Panc1 (cell line): ENCODE results near the gene SCP2. TPM values are rescaled to one million over a fixed set of nuclear protein-coding genes. Genes with fewer than 3 reads are reported as not detected.

Experiments
- ATAC-seq: fragments of 200-7000 bp; cut with Tn5 transposase; 2 replicates; pipeline ENCODE4 v1.9.1; 2020; ENCODE audit warnings: mild to moderate bottlenecking, moderate library complexity
- BruUV-seq: library from RNA; stranded (reverse); fragments of 400-500 nt; replicated peaks from 2 replicates; lab custom pipeline; 2021; lab: Mats Ljungman, UMichigan
- CTCF ChIA-PET: fragments of 300-600 bp; sonication (Branson Sonifier 250); formaldehyde crosslinking; loops from one replicate; lab custom pipeline; 2022; ENCODE audit warnings: antibody characterized with exemption; lab: Charles Lee
- POLR2A ChIA-PET: fragments of 300-600 bp; sonication (Branson Sonifier 250); formaldehyde crosslinking; loops from one replicate; lab custom pipeline; 2022; ENCODE audit warnings: antibody characterized with exemption; lab: Charles Lee
- DNase-seq: peaks from one replicate; pipeline ENCODE4 v3.0.0-alpha.2; 2010; ENCODE audit warnings: low read depth, low spot score
- H3K27ac ChIP-seq: 2 replicates; pipeline ENCODE4 v1.5.1; 2011; ENCODE audit warnings: mild to moderate bottlenecking, low read length, inconsistent platforms
- H3K27me3 ChIP-seq: fragments of 200-500 bp; sonication (Bioruptor generic); 2 replicates; pipeline ENCODE4 v1.6.0; 2014; ENCODE audit warnings: low read length, inconsistent platforms; ENCODE audit not compliant: control insufficient read depth, insufficient read depth
- H3K36me3 ChIP-seq: fragments of 200-500 bp; sonication (Bioruptor generic); 2 replicates; pipeline ENCODE4 v1.5.1; 2014; ENCODE audit warnings: inconsistent platforms, mild to moderate bottlenecking, low read length, moderate library complexity; ENCODE audit not compliant: control insufficient read depth, insufficient read depth
- H3K4me1 ChIP-seq: 2 replicates; pipeline ENCODE4 v1.5.1; 2011; ENCODE audit warnings: inconsistent platforms, mild to moderate bottlenecking, low read length, moderate library complexity; ENCODE audit not compliant: control insufficient read depth, insufficient read depth
- H3K4me3 ChIP-seq, 2 experiments: 2 replicates each; pipeline ENCODE4 v1.5.1; 2011 to 2012; ENCODE audit warnings: low read depth in 2 of 2, low read length in 2 of 2, mild to moderate bottlenecking in 2 of 2, inconsistent platforms in 1 of 2, moderate library complexity in 1 of 2
- H3K9me3 ChIP-seq: fragments of 200-500 bp; sonication (Bioruptor generic); 2 replicates; pipeline ENCODE4 v1.5.1; 2014; ENCODE audit warnings: low read depth, mild to moderate bottlenecking, inconsistent platforms, low read length, moderate library complexity; ENCODE audit not compliant: control insufficient read depth, insufficient read depth
- POLR2AphosphoS5 ChIP-seq: IDR thresholded peaks from 2 replicates; pipeline ENCODE4 v1.6.1; 2012; ENCODE audit warnings: mild to moderate bottlenecking, low read depth, low read length, moderate library complexity
- REST ChIP-seq, 2 experiments: IDR thresholded peaks; 2 replicates each; pipeline ENCODE4 v1.6.1; 2011 to 2012; ENCODE audit warnings: low read depth in 2 of 2, control low read depth in 1 of 2, low read length in 1 of 2, mild to moderate bottlenecking in 1 of 2, moderate library complexity in 1 of 2; ENCODE audit not compliant: insufficient read depth in 1 of 2
- SIN3A ChIP-seq: IDR thresholded peaks from 2 replicates; pipeline ENCODE4 v1.6.1; 2012; ENCODE audit warnings: low read depth, mild to moderate bottlenecking, low read length, moderate library complexity, borderline replicate concordance; ENCODE audit not compliant: insufficient read depth
- TCF7L2 ChIP-seq: IDR thresholded peaks from 2 replicates; pipeline ENCODE4 v1.6.1; 2011; ENCODE audit warnings: mild to moderate bottlenecking, low read depth, low read length, inconsistent platforms
- in situ Hi-C: cut with HindIII; loops from 2 replicates; pipeline ENCODE4 v1.10.0; 2016; ENCODE audit warnings: low sequenced_read_pairs, low pct_unique_long_range_greater_than_20kb
- intact Hi-C: fragments of 100-400 bp; cut with micrococcal nuclease; formaldehyde crosslinking; loops from one replicate; pipeline ENCODE4 v1.10.0; 2022; ENCODE audit not compliant: unreplicated experiment
- total RNA-seq: library from RNA; stranded (reverse); gene quantifications from one replicate; pipeline ENCODE4 v1.2.1, GENCODE V29; 2021; ENCODE audit not compliant: unreplicated experiment
- TF ChIP-seq, protein P1 (sequence below): fragments of 450-650 bp; IDR thresholded peaks from 2 replicates; pipeline ENCODE4 v1.5.1; 2017; ENCODE audit warnings: mild to moderate bottlenecking

SCP2 gene
- total RNA-seq, 1 experiment from 2014 or later: 88.7 TPM

- no peak for ATAC-seq
These were observed 43.1 kb downstream of the SCP2 start for GRCh38 chr1:52970149-52970548.

DNA sequence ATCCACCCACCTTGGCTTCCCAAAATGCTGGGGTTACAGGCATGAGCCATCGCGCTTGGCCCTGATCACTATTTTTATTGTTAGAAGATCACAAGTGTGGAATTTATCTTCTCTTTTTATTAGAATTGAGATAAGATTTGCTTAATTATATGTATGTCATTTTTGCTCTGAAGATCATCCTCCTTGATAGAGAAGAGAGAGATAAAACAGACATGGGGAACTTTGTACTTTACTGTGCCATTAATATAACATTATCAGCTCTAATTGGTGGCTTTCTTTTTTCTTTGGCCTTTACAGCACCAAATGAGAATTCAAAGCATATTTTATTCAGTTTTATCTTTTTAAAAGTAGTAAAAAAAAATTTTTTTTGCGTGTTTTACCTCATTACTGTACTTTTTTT is 46.8 kb downstream of the SCP2 start:
- intact Hi-C loops: no loop called here
- TF ChIP-seq, protein P1, sequence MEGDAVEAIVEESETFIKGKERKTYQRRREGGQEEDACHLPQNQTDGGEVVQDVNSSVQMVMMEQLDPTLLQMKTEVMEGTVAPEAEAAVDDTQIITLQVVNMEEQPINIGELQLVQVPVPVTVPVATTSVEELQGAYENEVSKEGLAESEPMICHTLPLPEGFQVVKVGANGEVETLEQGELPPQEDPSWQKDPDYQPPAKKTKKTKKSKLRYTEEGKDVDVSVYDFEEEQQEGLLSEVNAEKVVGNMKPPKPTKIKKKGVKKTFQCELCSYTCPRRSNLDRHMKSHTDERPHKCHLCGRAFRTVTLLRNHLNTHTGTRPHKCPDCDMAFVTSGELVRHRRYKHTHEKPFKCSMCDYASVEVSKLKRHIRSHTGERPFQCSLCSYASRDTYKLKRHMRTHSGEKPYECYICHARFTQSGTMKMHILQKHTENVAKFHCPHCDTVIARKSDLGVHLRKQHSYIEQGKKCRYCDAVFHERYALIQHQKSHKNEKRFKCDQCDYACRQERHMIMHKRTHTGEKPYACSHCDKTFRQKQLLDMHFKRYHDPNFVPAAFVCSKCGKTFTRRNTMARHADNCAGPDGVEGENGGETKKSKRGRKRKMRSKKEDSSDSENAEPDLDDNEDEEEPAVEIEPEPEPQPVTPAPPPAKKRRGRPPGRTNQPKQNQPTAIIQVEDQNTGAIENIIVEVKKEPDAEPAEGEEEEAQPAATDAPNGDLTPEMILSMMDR: no peak
- TF ChIP-seq TCF7L2: no peak
- no peak for TF ChIP-seq SIN3A
- no peak for TF ChIP-seq REST (IDR thresholded peaks at IDR 0.05; ENCODE audit: insufficient read depth in 1 of 2, low read depth in 2 of 2, low read length in 1 of 2)
- TF ChIP-seq POLR2AphosphoS5: no peak
- Histone ChIP-seq H3K27me3 (no peaks in the 10 kb centered on the region), H3K36me3 (peaks cover 5% of the 10 kb centered on the region; the same call in 1 of the 2 replicates), H3K27ac (no peak overlapping the region), H3K9me3 (no peaks in the 10 kb centered on the region), H3K4me1 (no peaks in the 10 kb centered on the region), H3K4me3 (no peak overlapping the region)
- DNase-seq (no peak), ATAC-seq (no peak)
- CTCF ChIA-PET: no interaction called here
- BruUV-seq: no TSS peak
- POLR2A ChIA-PET: no interaction called here
- in situ Hi-C loops: no loop called here

More at GRCh38 chr1:52970149-52970548, 43.1 kb downstream of the SCP2 start:
- Histone ChIP-seq H3K27me3 (no peaks in the 10 kb centered on the region), H3K4me3 (no peak overlapping the region), H3K4me1 (no peaks in the 10 kb centered on the region), H3K36me3 (no peaks in the 10 kb centered on the region), H3K27ac (no peak overlapping the region), H3K9me3 (no peaks in the 10 kb centered on the region)
- DNase-seq: no peak
- intact Hi-C loops (no loop called here), in situ Hi-C loops (no loop called here)
- TF ChIP-seq REST (IDR thresholded peaks at IDR 0.05; ENCODE audit: insufficient read depth in 1 of 2, low read depth in 2 of 2, low read length in 1 of 2): no peak
- no peak for TF ChIP-seq POLR2AphosphoS5
- TF ChIP-seq, protein P1: no peak; the same call in 1 of the 2 replicates
- TF ChIP-seq TCF7L2: no peak
- TF ChIP-seq SIN3A: no peak
- no TSS peak for BruUV-seq
- CTCF ChIA-PET: no interaction called here
- POLR2A ChIA-PET: no interaction called here
